Astrocyte of the spinal cord (primary cell): Measurements from ENCODE around the gene RNF14.
"Not testable (repeated sequence)": the region's sequence is repeated elsewhere in the genome, so short reads cannot be mapped to it uniquely, and the experiment has no call there.

Experiments
- DNase-seq: peaks from one replicate; pipeline ENCODE4 v3.0.0; 2011; ENCODE audit warnings: low read depth, low spot score
- H3K4me3 ChIP-seq: 2 replicates; pipeline ENCODE4 v1.5.1; 2011; ENCODE audit warnings: low read depth, mild to moderate bottlenecking, low read length, moderate library complexity
- CTCF ChIP-seq: IDR thresholded peaks from 2 replicates; pipeline ENCODE4 v1.5.1; 2012; ENCODE audit warnings: low read depth, mild to moderate bottlenecking, low read length, inconsistent platforms
- in situ Hi-C: cut with HindIII; loops from 2 replicates; pipeline ENCODE4 v1.10.0; 2017; ENCODE audit warnings: low sequenced_read_pairs

RNF14 gene

GRCh38 chr5:141968914-141969608, at the start of gene RNF14:
Gene RNF14, plus strand, starts transcription at chr5:141969105. Its CDS starts 4,484 bp downstream, at chr5:141973589.
- DNase-seq, result peak; percentile 95
- in situ Hi-C loops, result no loop called here
- peak within 1 kb of the TSS; percentile 90 for H3K4me3 ChIP-seq
- TF ChIP-seq CTCF, result peak; percentile 78

- no peak for TF ChIP-seq CTCF
- H3K4me3 ChIP-seq, result no peak overlapping the region
- in situ Hi-C loops, result no loop called here
- DNase-seq, result no peak
Measured at GRCh38 chr5:141919218-141920119, 49.4 kb upstream of the RNF14 start.

GRCh38 chr5:141920771-141921170, 48.1 kb upstream of the RNF14 start:
- no peak for DNase-seq
- in situ Hi-C loops, result no loop called here
- H3K4me3 ChIP-seq, result no peak overlapping the region
- no peak for TF ChIP-seq CTCF

GRCh38 chr5:141922827-141923447, 46.0 kb upstream of the RNF14 start:
- in situ Hi-C loops, DNase-seq: not testable (repeated sequence)
- H3K4me3 ChIP-seq, result peak overlapping the region; percentile 75

GRCh38 chr5:141923448-141924313, 45.2 kb upstream of the RNF14 start, which contains the start of gene DELE1:
Gene DELE1, plus strand, starts transcription at chr5:141923871. Its CDS starts 71 bp downstream, at chr5:141923942.
- no peak for TF ChIP-seq CTCF
- in situ Hi-C loops, result no loop called here
- peak; percentile 95 for DNase-seq
- peak within 1 kb of the TSS; percentile 75 for H3K4me3 ChIP-seq

GRCh38 chr5:141926434-141926833, 42.5 kb upstream of the RNF14 start:
- DNase-seq, result no peak
- in situ Hi-C loops, result no loop called here
- no peak for TF ChIP-seq CTCF
- no peak overlapping the region for H3K4me3 ChIP-seq
